NCI-H82 (cell line): ENCODE data around the gene CCDC169.
A peak's percentile ranks its signal among the peaks of the same experiment; 100 is the strongest.

ENCODE experiments used
- DNase-seq: peaks from one replicate; lab custom pipeline; 2025; lab: John Stamatoyannopoulos, UW

CCDC169 gene

GRCh38 chr13:36242761-36243160, 54.9 kb downstream of the CCDC169 start:
- no peak for DNase-seq

GRCh38 chr13:36231236-36231635, 66.4 kb downstream of the CCDC169 start:
- DNase-seq, result no peak

GRCh38 chr13:36224730-36225129, 72.9 kb downstream of the CCDC169 start:
- DNase-seq, result no peak

GRCh38 chr13:36219883-36220282, 77.7 kb downstream of the CCDC169 start:
- DNase-seq, result no peak

- DNase-seq, result no peak
Observed at GRCh38 chr13:36217456-36217855, 80.2 kb downstream of the CCDC169 start.

- DNase-seq, result no peak
Observed at GRCh38 chr13:36214163-36214921, 83.3 kb downstream of the CCDC169 start, which contains the start of gene SOHLH2. TSS of gene SOHLH2 (minus strand) at chr13:36214556. CDS start at chr13:36214526, 30 bp downstream.

- DNase-seq, result no peak
Observed at GRCh38 chr13:36212789-36213188, 84.8 kb downstream of the CCDC169 start.

- DNase-seq, result no peak
Observed at GRCh38 chr13:36211567-36211966, 86.0 kb downstream of the CCDC169 start.

- DNase-seq, result no peak
Observed at GRCh38 chr13:36210738-36211137, 86.9 kb downstream of the CCDC169 start.

GRCh38 chr13:36207672-36208071, 89.9 kb downstream of the CCDC169 start:
- peak; percentile 25 for DNase-seq

- no peak for DNase-seq
Observed at GRCh38 chr13:36193151-36193855, 104.3 kb downstream of the CCDC169 start.

GRCh38 chr13:36192166-36192565, 105.4 kb downstream of the CCDC169 start:
- DNase-seq, result no peak

- no peak for DNase-seq
Observed at GRCh38 chr13:36190771-36191170, 106.8 kb downstream of the CCDC169 start.

- no peak for DNase-seq
Observed at GRCh38 chr13:36188441-36188840, 109.2 kb downstream of the CCDC169 start.

- no peak for DNase-seq
Observed at GRCh38 chr13:36183901-36184300, 113.7 kb downstream of the CCDC169 start.
